Loucy (cell line): ENCODE measurements around the gene R3HDM1.

Experiments
- H2AFZ ChIP-seq: fragments of 200-600 bp; sonication (generic); 2 replicates; pipeline ENCODE4 v1.6.0; 2016; ENCODE audit warnings: antibody characterized with exemption, mild to moderate bottlenecking, low read length, moderate library complexity
- H3F3A ChIP-seq: fragments of 200-600 bp; 2 replicates; pipeline ENCODE4 v1.6.0; 2016; ENCODE audit warnings: antibody characterized with exemption, low read depth, mild to moderate bottlenecking
- H3K27me3 ChIP-seq: fragments of 200-600 bp; sonication (generic); 2 replicates; pipeline ENCODE4 v1.6.1; 2014; ENCODE audit warnings: low read length, mild to moderate bottlenecking; ENCODE audit not compliant: insufficient read depth, poor library complexity, severe bottlenecking
- H3K36me3 ChIP-seq: fragments of 200-600 bp; sonication (generic); 2 replicates; pipeline ENCODE4 v1.6.1; 2016; ENCODE audit warnings: low read length; ENCODE audit not compliant: insufficient read depth
- H3K4me1 ChIP-seq: fragments of 200-600 bp; sonication (generic); 2 replicates; pipeline ENCODE4 v1.5.1; 2014; ENCODE audit warnings: low read length, mild to moderate bottlenecking; ENCODE audit not compliant: insufficient read depth, poor library complexity, severe bottlenecking
- H3K4me2 ChIP-seq: fragments of 200-600 bp; sonication (generic); 2 replicates; pipeline ENCODE4 v1.6.0; 2014; ENCODE audit warnings: antibody characterized with exemption, low read length, low read depth, mild to moderate bottlenecking; ENCODE audit not compliant: poor library complexity, severe bottlenecking
- H3K4me3 ChIP-seq: fragments of 200-600 bp; sonication (generic); 2 replicates; pipeline ENCODE4 v1.5.1; 2014; ENCODE audit warnings: low read length, mild to moderate bottlenecking, mixed read lengths; ENCODE audit not compliant: poor library complexity, severe bottlenecking
- H3K79me2 ChIP-seq: fragments of 200-600 bp; sonication (generic); 2 replicates; pipeline ENCODE4 v1.6.1; 2014; ENCODE audit warnings: low read length; ENCODE audit not compliant: insufficient read depth
- H3K9ac ChIP-seq: fragments of 200-600 bp; sonication (generic); 2 replicates; pipeline ENCODE4 v1.6.0; 2014; ENCODE audit warnings: mild to moderate bottlenecking, low read depth, low read length, moderate library complexity; ENCODE audit not compliant: poor library complexity, severe bottlenecking
- H3K9me2 ChIP-seq: fragments of 200-600 bp; sonication (generic); replicated peaks from 2 replicates; pipeline ENCODE4 v1.6.1; 2016; ENCODE audit warnings: low read depth, low read length, mixed read lengths
- H3K9me3 ChIP-seq: fragments of 200-600 bp; sonication (generic); 2 replicates; pipeline ENCODE4 v1.6.1; 2014; ENCODE audit warnings: mild to moderate bottlenecking, antibody characterized with exemption, low read length, low read depth; ENCODE audit not compliant: insufficient read depth
- H4K20me1 ChIP-seq: fragments of 200-600 bp; sonication (generic); 2 replicates; pipeline ENCODE4 v1.6.0; 2014; ENCODE audit warnings: antibody characterized with exemption, low read length, mild to moderate bottlenecking; ENCODE audit not compliant: insufficient read depth, poor library complexity, severe bottlenecking
- CTCF ChIP-seq: fragments of 200-600 bp; sonication (generic); conservative IDR thresholded peaks from 2 replicates; pipeline ENCODE4 v1.5.1; 2014; ENCODE audit warnings: mild to moderate bottlenecking, antibody characterized with exemption, low read length
- EZH2phosphoT487 ChIP-seq: fragments of 200-600 bp; IDR thresholded peaks from 2 replicates; pipeline ENCODE4 v1.6.1; 2018; ENCODE audit warnings: antibody characterized with exemption, mild to moderate bottlenecking, moderate library complexity, borderline replicate concordance

The R3HDM1 gene

GRCh38 chr2:135732561-135732960 is 201.3 kb downstream of the R3HDM1 start:
- Histone ChIP-seq H3K79me2 (no peaks in the 10 kb centered on the region), H3K9me3 (no peaks in the 10 kb centered on the region), H3K27me3 (no peaks in the 10 kb centered on the region), H3K36me3 (no peaks in the 10 kb centered on the region), H3K4me3 (no peak overlapping the region), H3K9me2 (no peaks in the 10 kb centered on the region), H3F3A (no peaks in the 10 kb centered on the region), H3K9ac (no peak overlapping the region), H3K4me2 (no peak overlapping the region), H3K4me1 (no peaks in the 10 kb centered on the region), H4K20me1 (no peaks in the 10 kb centered on the region), H2AFZ (no peak overlapping the region)
- no peak for TF ChIP-seq EZH2phosphoT487

GRCh38 chr2:135733045-135733444 is 201.8 kb downstream of the R3HDM1 start:
- Histone ChIP-seq H3F3A (no peaks in the 10 kb centered on the region), H3K36me3 (no peaks in the 10 kb centered on the region), H3K79me2 (no peaks in the 10 kb centered on the region), H3K9me3 (no peaks in the 10 kb centered on the region), H4K20me1 (no peaks in the 10 kb centered on the region), H2AFZ (no peak overlapping the region), H3K9me2 (no peaks in the 10 kb centered on the region), H3K4me1 (no peaks in the 10 kb centered on the region), H3K4me2 (no peak overlapping the region), H3K27me3 (no peaks in the 10 kb centered on the region), H3K4me3 (no peak overlapping the region), H3K9ac (no peak overlapping the region)
- no peak for TF ChIP-seq EZH2phosphoT487
- TF ChIP-seq CTCF = no peak

- no peak overlapping the region for H3K4me3 ChIP-seq
- no peak for TF ChIP-seq EZH2phosphoT487
- TF ChIP-seq CTCF = no peak
- no peaks in the 10 kb centered on the region for H3K36me3 ChIP-seq
- no peaks in the 10 kb centered on the region; the same call in 1 of the 2 replicates for H3K9me2 ChIP-seq
- H3K27me3 ChIP-seq = no peaks in the 10 kb centered on the region
- H3K9me3 ChIP-seq = no peaks in the 10 kb centered on the region
- no peak overlapping the region for H3K9ac ChIP-seq
- no peaks in the 10 kb centered on the region for H4K20me1 ChIP-seq
- no peaks in the 10 kb centered on the region for H3K79me2 ChIP-seq
- no peak overlapping the region for H2AFZ ChIP-seq
- no peaks in the 10 kb centered on the region for H3F3A ChIP-seq
- no peak overlapping the region for H3K4me2 ChIP-seq
- no peaks in the 10 kb centered on the region for H3K4me1 ChIP-seq
These were observed 205.3 kb downstream of the R3HDM1 start for GRCh38 chr2:135736546-135736945.

GRCh38 chr2:135740206-135740605 is 208.9 kb downstream of the R3HDM1 start:
- peaks cover 34% of the 10 kb centered on the region for H4K20me1 ChIP-seq
- H3K36me3 ChIP-seq = no peaks in the 10 kb centered on the region
- no peak overlapping the region for H3K4me2 ChIP-seq
- H3K4me1 ChIP-seq = peaks cover 21% of the 10 kb centered on the region
- no peak overlapping the region for H2AFZ ChIP-seq
- H3K9me3 ChIP-seq = no peaks in the 10 kb centered on the region
- no peak for TF ChIP-seq CTCF
- no peak for TF ChIP-seq EZH2phosphoT487
- no peaks in the 10 kb centered on the region for H3F3A ChIP-seq
- H3K4me3 ChIP-seq = no peak overlapping the region
- H3K9ac ChIP-seq = no peak overlapping the region
- peaks cover 34% of the 10 kb centered on the region for H3K79me2 ChIP-seq
- no peaks in the 10 kb centered on the region; the same call in 1 of the 2 replicates for H3K9me2 ChIP-seq
- H3K27me3 ChIP-seq = peaks cover 5% of the 10 kb centered on the region
